Stimulated activated naive CD4-positive, alpha-beta T cell (primary cell): ENCODE data around the gene CHMP2B.
A peak's percentile ranks its signal among the peaks of the same experiment; 100 is the strongest.

ENCODE experiments used
- DNase-seq, 6 experiments: peaks; one replicate each; lab custom pipeline; 2025; lab: John Stamatoyannopoulos, UW

CHMP2B gene

DNA sequence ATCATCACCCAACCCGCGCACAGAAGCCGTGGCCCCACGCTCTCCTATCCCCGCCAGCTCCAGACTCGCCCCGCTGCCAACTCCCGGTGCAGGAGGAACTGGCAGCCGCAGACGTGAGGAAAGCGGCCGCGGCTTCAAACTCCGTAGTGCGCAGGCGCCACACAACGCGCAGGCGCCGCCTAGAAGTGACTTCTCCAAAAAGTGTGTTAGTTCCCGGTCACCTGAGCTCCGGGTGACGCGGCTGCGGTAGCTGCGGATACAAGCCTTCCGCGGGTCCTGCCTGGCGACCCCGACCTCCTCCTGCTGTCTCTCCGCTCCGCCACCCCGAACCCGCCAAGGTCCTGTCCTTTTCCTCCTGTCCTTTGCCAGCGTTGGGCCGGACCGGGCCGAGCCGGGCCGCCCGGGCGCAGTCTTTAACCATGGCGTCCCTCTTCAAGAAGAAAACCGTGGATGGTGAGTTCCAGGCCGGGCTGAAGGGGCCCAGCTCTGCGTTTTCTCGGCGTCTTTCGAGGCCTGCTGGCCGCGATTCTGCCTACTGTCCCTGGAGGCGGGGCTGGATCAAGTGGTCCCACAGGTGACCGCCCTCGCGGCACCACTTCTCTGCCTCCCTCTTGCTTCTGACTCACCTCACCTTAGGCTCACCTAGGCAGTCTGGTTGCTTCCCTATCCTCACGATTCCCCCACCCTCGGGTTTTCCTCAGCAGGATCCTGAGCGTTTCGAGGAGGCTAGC lies at the start of gene CHMP2B:
TSS of gene CHMP2B (plus strand) at position 206 of the 731 bp plus-strand sequence. CDS start at position 420, 214 bp downstream.
- peak; percentile 83 to 91 (median 86) for DNase-seq

DNA sequence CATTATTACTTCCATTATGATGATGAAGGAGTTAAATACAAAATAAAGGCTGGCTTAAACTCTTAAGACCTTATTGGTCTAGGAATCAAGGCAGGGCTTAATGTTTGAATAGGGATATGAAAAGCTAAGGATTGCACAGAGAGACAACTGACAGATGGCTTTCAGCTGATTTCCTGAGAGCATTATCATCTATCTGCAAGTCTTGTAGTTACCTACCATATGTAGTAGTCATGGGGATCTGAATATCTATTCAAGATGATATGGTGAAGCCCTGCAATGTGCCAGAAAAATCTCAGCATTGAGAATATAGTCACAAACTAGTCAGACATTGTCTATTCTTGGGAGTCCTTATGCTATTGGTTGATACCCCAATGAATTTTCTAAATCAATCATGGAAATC lies 47.5 kb upstream of the CHMP2B start:
- DNase-seq, result no peak

DNA sequence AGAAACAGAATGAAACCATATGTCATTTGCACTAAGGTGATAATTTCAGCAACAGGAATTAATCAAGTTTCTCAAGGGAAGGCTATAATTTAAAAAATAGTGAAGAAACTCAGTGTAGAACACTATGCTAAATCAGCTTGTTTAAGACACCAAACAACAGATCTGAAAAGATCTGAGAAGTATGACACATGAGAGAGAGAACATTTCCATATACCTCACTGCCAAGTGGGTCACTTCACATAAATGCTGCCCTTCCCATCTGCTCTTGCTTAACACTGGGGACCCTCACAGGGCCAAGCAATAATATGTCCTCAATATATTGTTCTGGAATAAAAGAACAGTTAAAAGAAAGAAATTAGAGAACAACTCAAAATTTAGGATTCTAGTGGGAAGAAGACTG lies 45.6 kb upstream of the CHMP2B start:
- DNase-seq, result no peak

- DNase-seq, result no peak
Measured at GRCh38 chr3:87182023-87182422, 45.1 kb upstream of the CHMP2B start.

DNA sequence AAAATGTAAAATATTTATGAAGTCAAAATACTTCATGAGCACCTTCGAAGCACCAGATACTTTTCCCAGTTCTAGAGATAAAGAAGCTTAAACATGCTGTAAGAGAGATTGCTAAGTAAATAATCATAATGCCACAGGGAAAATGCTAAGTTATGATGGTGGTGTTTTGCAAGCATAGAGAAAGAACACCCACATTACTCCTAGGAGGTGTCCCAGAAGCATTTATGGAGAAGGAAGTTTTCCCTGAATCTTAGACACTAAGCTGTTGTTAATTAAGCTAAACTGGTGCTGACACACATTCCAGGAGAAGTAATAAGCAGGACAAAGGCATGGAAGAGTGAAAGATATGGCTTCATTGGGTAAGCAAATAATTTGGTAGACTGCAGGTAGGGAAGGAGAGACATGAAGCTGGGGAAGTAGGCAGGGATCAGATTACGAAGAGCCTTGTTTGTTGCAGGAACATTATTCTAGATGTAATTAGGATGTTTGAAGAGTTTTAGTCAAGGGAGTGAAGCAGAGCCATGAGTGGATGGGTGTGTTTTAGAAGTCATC lies 40.4 kb upstream of the CHMP2B start:
- no peak for DNase-seq

GRCh38 chr3:87191175-87191574 lies 35.9 kb upstream of the CHMP2B start:
- DNase-seq, result no peak

DNA sequence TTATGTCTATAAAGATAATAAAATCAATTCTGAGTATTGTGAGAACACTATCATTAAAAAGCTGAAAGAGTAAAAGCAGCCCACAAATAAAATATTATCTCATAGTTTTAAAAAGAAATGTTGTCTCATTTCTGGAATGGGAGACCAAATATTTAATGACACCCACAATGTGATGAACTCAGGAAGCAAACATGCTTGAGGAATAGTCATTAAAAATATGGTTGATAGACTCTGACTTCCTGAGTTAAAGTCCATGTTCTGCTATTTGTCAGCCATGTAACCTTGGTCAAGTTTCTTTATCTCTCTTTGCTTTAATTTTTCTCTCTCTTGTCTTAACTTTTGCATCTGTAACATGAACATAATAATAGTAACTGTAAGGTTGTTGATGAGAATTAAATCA lies 35.5 kb upstream of the CHMP2B start:
- no peak for DNase-seq

GRCh38 chr3:87196879-87197278 lies 30.2 kb upstream of the CHMP2B start:
- no peak for DNase-seq

GRCh38 chr3:87197531-87197930 lies 29.6 kb upstream of the CHMP2B start:
- no peak for DNase-seq

- DNase-seq, result no peak
Measured at GRCh38 chr3:87198774-87199173, 28.3 kb upstream of the CHMP2B start.

DNA sequence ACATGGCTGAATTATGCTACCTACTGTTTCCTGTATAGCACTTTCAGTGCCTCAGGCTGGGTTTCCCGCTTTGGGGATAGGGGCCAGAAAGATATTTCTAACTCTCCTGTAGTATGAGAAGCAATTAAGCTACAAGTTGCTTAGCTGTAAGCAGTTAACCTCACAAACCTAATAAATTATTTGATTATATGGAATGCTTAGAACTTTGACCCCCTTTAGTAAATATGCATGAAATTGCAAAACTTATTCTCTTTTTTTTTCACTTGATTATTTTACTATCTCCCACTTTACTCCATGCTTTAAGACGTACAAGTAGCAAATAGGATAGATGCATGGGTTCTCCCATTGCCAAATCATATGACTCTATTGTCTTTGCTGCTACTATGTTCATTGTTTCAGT lies 27.5 kb upstream of the CHMP2B start:
- no peak for DNase-seq

DNA sequence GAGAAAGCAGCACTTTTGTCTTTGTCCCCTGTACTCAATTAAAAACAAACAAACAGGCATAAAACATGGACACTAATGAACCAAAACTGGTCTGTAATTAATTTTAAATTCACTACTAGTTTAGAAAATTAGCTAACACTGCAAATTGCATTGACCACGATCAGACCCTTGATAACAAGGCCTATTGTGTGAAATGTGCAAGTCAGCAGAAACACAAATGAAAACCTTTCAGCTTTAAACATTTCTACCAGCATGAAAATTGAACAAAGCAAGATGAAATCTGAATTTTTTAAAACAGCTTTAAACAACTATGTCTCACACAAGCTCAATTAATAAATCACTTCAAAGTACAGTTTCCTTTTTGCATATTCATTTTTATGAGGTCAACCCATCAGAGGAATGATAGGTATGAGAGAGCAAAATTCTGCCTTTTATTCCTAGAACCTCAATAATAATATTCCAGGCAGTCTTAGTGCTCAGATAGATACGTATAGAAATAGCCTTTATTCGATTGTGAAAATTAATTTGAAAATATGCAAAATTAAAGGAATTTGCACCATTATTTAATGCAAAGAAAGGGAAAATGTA lies 27.0 kb upstream of the CHMP2B start:
- no peak for DNase-seq

- DNase-seq, result no peak
Measured at GRCh38 chr3:87201727-87202126, 25.4 kb upstream of the CHMP2B start.

DNA sequence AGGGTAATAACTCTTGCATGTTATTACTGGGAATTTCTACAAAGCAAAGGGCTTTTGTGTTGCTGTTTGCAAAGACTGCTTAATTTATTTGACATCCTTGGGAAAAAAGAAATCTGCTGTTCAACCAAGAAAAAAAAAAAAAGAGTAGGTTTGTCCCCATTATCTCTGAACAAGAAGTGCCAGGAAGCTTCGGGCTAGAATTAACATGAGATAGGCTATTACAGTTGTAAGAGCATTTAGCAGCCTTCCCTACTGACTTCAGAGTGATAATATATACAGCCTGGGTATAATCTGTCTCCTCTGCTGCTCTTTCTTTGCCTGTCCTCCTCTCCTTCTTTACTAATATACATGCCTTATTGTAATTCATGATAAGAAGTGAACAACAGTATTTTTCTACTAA lies 23.3 kb upstream of the CHMP2B start:
- no peak for DNase-seq

DNA sequence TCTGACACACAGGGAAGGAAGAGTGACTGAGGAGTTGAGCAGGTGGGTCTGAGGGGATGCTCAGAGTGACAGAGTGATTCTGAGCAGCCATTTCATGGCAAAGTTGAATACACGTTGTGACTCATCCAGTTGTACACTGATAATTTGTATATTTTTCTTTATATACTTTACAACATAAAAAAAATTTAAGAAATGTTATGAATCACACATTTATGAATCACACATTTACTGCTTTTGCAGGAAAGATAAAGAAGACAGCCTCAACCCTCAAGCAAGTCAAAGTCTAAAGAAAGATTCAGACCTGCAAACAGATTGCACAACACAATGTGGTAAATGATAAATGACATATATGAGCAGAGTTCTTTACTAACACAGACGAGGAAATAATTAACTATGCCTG lies 21.0 kb upstream of the CHMP2B start:
- DNase-seq, result no peak

GRCh38 chr3:87206635-87207034 lies 20.5 kb upstream of the CHMP2B start:
- DNase-seq, result no peak

- DNase-seq, result no peak
Measured at GRCh38 chr3:87207460-87207859, 19.6 kb upstream of the CHMP2B start.

GRCh38 chr3:87209111-87209510 lies 18.0 kb upstream of the CHMP2B start:
- DNase-seq, result no peak

- DNase-seq, result no peak
Measured at GRCh38 chr3:87218560-87218959, 8.5 kb upstream of the CHMP2B start.

DNA sequence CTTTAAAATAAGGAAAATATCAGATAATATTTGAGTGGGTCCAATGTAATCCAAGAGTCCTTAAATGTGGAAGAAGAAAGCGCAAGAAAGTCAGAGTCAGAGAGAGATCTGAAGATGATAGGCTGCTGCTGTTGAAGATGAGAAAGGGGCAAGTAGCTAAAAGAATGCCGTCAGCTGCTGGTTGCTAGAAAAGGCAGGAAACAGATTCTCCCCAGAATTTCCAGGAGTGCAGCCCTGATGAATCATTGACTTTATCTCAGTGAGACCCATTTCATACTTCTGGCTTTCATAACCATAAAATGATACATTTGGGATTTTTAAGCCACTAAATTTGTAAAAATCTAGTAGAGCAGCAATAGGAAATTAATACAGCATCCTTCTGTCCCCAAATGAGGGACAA lies 7.5 kb upstream of the CHMP2B start:
- DNase-seq, result no peak

- DNase-seq, result no peak
Measured at GRCh38 chr3:87225659-87226058, 1.4 kb upstream of the CHMP2B start.

GRCh38 chr3:87227835-87228144 lies 681 bp downstream of the CHMP2B start:
- DNase-seq, result no peak

DNA sequence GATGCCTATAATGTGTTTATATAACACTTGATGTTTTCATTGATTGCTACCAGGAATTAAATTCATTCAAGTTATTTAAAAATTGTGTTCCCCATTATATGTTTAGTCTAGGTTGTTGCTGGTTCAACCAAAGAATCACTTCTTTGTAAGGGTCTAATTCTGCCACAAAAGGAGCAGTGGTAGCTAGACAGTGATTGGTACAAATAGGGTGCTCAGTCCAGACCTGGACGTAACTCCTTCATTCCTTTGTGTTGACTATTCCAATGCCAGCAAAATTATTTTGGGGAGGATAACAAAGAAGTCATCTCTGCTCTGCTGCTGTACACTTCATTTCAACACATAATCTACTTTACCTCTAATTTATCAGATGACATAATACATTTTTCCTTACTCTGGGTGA lies 1.2 kb downstream of the CHMP2B start:
- no peak for DNase-seq

DNA sequence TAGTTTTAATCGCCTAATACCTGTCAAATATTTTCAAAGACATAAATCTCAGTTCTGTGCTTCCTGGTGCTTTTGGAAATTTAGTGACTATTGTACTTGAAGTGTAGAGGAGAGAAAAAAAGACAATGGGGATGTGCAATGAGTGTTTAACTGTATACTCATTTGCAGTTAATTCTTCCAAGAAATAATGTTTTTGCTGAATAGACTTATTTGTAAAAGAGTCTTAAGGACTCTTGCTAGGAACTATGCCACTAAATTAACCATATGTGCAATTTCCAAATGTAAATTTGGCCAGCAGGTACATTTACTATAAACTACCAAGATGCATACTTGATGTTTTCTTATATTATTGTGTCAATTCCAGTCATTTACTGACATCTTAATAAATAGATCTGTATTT lies 2.0 kb downstream of the CHMP2B start:
- no peak for DNase-seq
